ENCODE data around the gene ABCA7.

Gene ABCA7

DNA sequence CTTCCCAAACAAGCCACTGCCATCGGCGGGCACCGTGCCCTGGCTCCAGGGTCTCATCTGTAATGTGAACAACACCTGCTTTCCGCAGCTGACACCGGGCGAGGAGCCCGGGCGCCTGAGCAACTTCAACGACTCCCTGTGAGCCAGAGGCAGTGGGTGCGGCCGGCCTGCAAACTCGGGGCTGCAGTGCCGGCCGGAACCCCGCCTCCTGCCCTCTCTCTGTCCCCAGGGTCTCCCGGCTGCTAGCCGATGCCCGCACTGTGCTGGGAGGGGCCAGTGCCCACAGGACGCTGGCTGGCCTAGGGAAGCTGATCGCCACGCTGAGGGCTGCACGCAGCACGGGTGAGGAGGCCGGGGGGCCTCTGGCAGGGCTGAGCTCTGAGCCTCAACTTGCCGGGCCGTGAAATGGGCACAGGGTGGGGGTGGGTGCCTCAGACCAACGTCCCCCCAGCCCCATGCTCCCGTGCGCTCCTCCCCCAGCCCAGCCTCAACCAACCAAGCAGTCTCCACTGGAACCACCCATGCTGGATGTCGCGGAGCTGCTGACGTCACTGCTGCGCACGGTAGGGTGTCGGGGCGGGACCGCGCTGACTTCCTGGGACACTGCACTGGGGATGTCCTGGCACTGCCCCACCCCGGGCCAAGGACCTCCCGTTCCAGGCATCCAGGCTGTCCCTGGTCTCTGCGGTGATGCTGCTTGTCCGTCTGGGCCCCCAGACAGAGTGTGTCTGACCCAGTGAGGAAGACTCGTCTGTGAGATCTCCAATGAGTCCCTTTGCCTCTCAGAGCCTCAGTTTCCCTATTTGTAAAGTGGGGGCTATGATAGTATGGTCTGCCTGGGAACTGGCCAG lies 2.2 kb downstream of the ABCA7 start:
- DNase-seq = no peak

DNA sequence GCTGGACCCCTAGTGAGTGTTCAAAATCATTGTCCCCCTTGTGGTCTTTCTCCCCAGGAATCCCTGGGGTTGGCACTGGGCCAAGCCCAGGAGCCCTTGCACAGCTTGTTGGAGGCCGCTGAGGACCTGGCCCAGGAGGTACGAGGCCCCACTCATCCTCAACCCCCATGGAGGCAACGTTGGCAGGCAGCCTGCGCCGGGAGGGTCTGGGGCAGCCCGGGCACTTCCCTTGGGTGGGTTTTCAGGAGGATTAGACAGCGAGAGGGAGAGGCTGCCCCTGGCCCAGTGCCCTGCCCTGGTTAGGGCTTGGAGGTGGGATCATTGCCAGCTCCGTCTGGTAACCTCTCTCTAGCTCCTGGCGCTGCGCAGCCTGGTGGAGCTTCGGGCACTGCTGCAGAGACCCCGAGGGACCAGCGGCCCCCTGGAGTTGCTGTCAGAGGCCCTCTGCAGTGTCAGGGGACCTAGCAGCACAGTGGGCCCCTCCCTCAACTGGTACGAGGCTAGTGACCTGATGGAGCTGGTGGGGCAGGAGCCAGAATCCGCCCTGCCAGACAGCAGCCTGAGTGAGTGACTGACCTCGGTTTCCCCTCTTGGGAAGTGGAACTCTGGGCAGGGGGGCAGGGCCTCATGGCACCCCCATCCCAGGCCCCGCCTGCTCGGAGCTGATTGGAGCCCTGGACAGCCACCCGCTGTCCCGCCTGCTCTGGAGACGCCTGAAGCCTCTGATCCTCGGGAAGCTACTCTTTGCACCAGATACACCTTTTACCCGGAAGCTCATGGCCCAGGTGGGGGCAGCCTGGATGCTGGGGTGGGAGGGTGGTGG lies 3.0 kb downstream of the ABCA7 start:
- no peak for DNase-seq

DNA sequence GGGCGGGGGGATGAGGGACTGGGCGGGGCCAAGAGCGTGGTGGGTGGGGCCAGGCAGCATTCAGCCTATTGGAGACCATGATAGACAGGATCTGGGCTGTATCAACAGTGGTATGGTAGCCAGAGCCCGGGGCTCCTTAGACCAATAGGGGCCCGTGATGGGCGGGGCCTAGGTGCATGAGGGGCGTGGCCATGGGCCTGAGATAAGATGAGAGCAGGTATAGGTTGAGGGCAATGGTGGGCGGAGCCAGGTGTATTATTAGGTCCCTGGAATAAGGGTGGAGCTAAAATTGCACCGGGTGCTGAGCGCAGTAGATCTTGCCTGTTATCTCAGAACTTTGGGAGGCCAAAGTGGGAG lies 5.3 kb downstream of the ABCA7 start:
- DNase-seq = peak; percentile 54

DNA sequence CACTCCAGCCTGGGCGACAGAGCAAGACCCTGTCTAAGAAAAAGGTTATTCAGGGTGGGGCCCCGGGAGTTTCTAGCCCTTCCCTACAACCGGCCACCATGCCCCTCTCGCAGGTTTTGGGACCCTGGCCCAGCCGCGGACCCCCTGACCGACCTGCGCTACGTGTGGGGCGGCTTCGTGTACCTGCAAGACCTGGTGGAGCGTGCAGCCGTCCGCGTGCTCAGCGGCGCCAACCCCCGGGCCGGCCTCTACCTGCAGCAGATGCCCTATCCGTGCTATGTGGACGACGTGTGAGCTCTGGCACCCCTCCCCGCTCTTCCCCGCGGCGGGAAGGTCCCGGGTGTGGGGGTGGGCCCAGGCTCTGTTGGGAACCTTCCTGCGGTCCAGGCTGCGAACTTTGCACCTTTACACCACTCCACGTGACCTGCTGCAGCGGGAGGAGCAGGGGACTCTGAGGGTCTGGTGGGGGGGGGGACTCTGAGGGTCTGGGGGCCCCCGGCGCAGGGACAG lies 6.3 kb downstream of the ABCA7 start:
- no peak for DNase-seq

DNA sequence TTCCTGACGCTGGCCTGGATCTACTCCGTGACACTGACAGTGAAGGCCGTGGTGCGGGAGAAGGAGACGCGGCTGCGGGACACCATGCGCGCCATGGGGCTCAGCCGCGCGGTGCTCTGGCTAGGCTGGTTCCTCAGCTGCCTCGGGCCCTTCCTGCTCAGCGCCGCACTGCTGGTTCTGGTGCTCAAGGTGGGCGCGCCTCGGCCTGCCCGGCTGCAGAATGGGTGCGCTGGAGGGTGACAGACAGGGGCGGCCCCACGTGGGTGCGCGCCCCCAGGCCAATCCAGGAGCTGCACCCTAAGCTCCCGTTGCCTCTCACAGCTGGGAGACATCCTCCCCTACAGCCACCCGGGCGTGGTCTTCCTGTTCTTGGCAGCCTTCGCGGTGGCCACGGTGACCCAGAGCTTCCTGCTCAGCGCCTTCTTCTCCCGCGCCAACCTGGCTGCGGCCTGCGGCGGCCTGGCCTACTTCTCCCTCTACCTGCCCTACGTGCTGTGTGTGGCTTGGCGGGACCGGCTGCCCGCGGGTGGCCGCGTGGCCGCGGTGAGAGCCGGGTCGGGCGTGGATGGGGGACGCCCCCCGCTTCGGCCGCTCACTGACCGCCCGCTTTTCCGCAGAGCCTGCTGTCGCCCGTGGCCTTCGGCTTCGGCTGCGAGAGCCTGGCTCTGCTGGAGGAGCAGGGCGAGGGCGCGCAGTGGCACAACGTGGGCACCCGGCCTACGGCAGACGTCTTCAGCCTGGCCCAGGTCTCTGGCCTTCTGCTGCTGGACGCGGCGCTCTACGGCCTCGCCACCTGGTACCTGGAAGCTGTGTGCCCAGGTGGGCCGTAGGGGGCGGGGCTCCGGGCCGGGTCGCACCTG lies 7.2 kb downstream of the ABCA7 start:
- no peak for DNase-seq

DNA sequence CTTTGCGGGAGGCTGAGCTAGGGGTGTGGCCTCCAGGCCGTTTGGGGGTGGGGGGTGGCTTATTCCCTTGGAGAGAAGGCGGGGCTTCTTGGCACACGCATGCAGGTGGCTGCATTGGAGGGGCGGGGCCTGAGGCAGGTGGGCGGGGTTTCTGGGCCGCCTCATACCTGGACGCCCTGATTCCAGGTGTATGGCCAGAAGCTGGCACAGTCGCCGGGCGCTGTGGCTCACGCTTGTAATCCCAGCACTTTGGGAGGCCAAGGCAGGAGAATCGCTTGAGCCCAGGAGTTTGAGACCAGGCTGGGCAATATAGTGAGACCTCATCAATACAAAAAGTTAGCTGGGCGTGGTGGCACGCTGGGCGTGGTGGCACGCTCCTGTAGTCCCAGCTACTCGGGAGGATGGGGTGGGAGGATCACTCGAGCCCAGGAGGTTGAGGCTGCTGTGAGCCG lies 7.8 kb downstream of the ABCA7 start:
- DNase-seq = no peak

DNA sequence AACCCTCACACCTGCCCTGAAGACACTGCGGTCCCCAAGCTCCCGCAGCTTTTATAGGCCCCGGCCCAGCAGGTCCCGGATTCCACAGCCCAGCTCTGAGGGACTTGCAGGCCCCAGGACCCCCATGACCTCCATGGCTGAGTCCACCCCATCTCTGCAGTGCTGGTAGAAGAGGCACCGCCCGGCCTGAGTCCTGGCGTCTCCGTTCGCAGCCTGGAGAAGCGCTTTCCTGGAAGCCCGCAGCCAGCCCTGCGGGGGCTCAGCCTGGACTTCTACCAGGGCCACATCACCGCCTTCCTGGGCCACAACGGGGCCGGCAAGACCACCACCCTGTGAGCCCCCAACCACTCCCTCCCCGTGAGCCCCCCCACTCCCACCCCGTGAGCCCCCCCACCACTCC lies 9.2 kb downstream of the ABCA7 start:
- no peak for DNase-seq

DNA sequence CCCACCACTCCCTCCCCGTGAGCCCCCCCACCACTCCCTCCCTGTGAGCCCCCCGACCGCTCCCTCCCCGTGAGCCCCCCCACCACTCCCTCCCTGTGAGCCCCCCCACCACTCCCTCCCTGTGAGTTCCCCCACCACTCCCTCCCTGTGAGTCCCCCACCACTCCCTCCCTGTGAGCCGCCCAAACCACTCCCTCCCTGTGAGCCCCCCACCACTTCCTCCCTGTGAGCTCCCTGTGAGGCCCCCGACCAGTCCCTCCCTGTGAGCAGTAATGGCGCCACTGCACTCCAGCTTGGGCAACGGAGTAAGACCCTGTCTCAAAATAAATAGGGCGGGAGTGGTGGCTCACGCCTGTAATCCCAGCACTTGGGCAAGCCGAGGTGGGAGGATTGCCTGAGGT lies 9.9 kb downstream of the ABCA7 start:
- DNase-seq = no peak

DNA sequence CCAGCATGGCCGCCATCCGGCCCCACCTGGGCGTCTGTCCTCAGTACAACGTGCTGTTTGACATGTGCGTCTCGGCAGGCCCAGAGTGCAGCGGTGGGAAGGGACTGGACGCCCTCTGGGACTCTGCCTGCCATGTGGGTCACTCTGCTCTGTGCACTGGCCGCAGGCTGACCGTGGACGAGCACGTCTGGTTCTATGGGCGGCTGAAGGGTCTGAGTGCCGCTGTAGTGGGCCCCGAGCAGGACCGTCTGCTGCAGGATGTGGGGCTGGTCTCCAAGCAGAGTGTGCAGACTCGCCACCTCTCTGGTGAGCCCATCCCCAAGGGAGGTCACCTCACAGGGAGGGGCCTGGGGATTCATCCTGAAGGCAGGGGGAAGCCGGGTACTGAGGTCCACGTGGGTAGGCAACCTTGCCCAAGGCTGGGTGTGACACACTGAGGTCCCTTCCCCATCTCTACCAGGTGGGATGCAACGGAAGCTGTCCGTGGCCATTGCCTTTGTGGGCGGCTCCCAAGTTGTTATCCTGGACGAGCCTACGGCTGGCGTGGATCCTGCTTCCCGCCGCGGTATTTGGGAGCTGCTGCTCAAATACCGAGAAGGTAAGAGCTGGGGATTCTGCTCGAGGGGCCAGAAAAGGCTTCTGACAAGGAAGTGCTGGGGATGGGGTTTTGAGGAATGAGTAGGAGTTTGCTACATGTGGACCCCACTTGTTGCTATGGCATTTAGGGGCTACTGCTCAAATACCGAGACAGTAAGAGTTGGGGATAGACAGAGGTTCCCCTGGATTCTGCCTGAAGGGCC lies 11.3 kb downstream of the ABCA7 start:
- no peak for DNase-seq

DNA sequence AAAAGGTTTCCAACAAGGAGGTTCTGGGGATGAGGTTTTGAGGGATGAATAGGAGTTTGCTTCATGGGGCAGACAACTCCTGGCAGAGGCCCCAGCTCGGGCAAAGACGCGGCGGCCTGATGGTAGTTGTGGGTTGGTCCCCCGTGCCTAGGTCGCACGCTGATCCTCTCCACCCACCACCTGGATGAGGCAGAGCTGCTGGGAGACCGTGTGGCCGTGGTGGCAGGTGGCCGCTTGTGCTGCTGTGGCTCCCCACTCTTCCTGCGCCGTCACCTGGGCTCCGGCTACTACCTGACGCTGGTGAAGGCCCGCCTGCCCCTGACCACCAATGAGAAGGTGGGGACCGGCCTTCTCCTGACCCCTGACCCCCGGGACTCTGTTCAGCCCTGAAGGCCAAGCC lies 11.9 kb downstream of the ABCA7 start:
- DNase-seq = no peak

DNA sequence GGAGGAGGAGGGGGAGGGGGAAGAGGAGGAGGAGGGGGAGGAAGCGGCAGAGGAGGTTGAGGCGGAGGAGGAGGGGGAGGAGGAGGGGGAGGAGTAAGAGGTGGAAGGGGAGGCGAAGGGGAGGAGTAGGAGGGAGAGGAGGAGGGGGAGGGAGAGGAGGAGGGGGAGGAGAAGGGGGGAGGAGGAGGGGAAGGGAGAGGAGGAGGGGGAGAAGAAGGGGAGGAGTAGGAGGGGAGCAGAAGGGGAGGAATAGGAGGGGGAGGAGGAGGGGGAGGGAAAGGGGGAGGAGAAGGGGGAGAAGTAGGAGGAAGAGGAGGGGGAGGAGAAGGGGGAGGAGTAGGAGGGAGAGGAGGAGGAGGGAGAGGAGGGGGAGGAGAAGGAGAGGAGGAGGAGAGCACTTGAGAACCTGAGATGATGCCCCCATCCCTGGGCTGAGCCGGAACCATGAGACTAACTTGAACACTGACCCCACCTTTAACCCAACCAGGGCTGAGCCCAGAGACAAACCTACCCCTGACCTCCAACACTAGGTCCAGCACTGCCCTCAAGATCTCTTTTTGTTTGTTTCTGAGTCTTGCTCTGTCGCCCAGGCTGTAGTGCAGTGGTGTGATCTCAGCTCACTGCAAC lies 12.6 kb downstream of the ABCA7 start:
- no peak for DNase-seq

DNA sequence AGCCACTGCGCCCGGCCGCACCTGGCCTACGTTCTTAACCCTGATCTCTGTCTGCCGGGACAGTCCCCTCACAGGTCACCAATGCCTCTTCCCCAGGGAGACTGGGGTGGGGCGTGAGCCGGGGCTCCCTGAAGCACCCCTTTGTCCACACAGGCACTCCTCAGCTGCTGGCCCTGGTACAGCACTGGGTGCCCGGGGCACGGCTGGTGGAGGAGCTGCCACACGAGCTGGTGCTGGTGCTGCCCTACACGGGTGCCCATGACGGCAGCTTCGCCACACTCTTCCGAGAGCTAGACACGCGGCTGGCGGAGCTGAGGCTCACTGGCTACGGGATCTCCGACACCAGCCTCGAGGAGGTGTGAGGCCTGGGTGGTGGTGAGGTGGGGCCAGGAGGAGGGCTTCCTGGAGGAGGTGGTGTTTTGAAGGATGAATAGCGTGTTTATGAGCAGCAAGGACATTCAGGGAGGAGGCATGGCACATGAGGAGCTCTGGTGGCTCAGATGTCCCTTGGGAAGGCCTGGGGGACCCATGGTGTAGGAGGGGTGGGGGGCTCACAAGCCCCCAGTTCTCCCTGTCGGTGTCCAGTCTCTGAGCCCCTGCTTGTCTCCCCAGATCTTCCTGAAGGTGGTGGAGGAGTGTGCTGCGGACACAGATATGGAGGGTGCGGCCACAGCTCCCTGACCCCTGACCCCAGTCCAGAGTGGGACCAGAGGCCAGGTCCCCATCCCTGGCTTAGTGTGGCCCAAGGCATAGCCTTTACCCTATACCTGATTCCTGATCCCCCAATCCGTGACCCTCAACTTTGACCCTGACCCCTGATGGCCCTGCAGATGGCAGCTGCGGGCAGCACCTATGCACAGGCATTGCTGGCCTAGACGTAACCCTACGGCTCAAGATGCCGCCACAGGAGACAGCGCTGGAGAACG lies 13.5 kb downstream of the ABCA7 start:
- no peak for DNase-seq

DNA sequence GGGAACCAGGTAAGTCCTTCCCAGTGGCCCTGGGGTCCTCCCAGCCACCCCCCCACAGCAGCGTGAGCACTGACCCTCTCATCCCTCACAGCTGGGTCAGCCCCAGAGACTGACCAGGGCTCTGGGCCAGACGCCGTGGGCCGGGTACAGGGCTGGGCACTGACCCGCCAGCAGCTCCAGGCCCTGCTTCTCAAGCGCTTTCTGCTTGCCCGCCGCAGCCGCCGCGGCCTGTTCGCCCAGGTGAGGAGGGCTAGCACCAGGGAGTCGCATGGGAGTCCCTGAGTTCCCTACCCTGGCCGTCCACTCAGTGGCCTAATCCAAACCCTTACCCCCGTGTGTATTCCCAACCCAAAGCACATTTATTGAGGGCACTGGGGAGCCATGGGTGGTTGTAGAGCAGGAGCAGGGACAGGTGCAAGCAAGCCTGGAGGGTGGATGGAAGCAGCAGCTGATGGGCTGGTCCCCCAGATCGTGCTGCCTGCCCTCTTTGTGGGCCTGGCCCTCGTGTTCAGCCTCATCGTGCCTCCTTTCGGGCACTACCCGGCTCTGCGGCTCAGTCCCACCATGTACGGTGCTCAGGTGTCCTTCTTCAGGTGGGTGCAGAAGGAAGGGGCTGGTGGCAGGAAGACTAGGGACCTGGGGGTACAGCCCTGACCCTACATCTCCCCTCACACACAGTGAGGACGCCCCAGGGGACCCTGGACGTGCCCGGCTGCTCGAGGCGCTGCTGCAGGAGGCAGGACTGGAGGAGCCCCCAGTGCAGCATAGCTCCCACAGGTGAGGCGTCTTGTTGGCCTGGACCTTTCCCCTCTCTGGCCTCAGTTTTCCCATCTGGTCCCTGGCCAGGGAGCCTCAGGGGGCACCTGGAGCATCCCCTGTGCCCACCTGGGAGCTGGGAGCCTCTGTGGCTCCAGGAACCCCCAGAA lies 14.5 kb downstream of the ABCA7 start:
- DNase-seq = no peak

DNA sequence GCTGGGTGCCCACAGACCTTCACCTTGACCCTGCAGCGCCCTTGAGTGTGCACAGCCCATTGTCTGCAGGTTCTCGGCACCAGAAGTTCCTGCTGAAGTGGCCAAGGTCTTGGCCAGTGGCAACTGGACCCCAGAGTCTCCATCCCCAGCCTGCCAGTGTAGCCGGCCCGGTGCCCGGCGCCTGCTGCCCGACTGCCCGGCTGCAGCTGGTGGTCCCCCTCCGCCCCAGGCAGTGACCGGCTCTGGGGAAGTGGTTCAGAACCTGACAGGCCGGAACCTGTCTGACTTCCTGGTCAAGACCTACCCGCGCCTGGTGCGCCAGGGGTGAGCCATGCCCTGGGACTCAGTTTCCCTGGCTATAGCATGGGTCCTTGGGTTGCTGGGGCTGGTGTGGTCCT lies 15.1 kb downstream of the ABCA7 start:
- no peak for DNase-seq

DNA sequence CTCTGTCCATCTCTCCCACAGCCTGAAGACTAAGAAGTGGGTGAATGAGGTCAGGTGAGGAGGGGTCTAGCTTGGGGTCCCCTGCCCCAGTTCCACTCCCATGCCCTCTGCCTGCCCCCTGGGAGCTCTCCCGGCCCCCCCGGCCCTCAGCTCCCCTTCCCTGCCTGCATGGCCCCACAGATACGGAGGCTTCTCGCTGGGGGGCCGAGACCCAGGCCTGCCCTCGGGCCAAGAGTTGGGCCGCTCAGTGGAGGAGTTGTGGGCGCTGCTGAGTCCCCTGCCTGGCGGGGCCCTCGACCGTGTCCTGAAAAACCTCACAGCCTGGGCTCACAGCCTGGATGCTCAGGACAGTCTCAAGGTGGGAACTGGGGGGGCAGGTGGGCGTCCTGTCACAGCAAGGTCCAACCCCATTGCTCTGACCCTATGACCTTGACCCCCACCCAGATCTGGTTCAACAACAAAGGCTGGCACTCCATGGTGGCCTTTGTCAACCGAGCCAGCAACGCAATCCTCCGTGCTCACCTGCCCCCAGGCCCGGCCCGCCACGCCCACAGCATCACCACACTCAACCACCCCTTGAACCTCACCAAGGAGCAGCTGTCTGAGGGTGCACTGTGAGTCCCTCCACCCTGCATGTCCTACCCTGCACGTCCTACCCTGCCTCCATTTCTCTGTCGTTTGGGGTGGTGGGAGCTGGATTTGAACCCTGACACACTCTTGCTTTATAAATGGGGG lies 16.1 kb downstream of the ABCA7 start:
- DNase-seq = no peak

DNA sequence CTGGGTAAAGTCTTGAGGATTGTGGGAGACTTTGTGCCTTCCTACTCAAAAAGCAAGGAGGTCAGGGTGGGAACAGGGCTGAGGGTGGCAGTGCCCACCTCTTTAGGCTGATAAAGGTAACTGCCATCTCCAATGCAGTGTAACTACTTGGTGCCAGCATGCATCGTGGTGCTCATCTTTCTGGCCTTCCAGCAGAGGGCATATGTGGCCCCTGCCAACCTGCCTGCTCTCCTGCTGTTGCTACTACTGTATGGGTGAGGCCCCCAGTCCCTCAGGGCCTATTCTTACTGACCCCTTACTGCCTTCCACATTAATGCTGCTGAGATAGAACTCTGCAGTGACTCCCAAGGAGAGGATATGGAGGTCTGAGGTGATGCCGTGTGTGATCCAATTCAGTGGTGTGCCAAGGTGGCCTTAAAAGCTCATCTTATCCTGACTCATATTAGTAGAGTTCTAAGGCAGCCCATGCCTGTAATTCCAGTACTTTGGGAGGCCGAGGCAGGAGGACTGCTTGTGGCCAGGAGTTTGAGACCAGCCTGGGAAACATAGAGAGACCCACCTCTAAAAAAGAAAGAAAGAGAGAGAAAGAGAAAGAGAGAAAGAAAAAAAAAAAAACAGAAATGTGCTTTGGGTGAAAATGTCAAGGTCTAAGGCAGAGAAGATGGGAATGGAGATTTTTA lies 17.4 kb downstream of the ABCA7 start:
- no peak for DNase-seq

DNA sequence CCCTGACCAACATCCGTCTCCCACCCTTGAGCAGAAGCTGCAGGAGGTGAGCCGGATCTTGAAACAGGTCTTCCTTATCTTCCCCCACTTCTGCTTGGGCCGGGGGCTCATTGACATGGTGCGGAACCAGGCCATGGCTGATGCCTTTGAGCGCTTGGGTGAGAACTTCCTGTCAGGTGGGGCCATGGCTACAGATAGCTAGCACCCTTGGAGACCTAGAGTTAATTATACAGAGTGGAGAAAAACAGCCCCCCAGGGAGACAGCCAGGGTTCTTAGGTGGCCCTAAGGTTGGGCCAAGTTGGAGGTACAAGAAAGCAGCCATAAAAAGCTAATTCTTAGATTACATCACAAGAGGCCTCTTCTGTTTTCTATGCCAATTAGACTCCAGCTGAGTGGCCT lies 18.2 kb downstream of the ABCA7 start:
- DNase-seq = no peak

DNA sequence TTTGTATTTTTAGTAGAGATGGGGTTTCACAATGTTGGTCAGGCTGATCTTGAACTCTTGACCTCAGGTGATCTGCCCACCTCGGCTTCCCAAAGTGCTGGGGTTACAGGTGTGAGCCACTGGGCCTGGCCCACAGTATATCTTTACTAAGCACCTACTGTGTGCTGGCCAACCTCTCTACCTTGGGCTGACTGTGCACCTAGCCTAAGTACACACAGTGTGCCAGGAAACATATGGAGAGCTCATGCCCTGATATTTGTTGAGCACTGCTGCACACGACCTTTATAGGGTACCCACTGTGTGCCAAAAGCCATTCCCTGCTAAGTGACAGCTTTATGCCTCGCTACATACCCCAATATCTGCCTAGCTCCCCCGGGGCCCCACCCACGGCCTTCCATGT lies 20.8 kb downstream of the ABCA7 start:
- no peak for DNase-seq
